ENCODE data around the gene RNF2. TPM values are rescaled to one million over a fixed set of nuclear protein-coding genes. Genes with fewer than 3 reads are reported as not detected.

RNF2 gene
- total and polyA plus RNA-seq, 3 donors from 2014 or later: 38.6 to 46.0 (median 38.9) TPM

DNA sequence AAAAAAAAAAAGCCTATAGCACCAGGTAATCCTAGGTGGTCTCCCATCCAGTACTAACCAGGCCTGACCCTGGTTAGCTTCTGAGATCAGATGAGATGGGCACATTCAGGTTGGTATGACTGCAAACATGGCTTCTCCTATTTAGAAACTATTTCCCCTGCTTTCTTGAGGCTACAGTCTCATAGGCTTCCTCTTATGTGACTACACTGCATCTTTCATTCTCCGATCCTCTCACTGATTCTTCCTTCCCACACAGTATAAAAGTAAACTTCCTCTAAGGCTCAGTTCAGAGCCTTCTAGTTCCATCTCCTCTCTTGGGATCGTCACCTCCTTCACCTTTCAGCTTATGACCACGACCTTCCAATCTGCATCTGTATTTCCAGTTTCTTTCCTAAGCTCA lies 30.4 kb upstream of the RNF2 start:
- TF ChIP-seq, protein P1, sequence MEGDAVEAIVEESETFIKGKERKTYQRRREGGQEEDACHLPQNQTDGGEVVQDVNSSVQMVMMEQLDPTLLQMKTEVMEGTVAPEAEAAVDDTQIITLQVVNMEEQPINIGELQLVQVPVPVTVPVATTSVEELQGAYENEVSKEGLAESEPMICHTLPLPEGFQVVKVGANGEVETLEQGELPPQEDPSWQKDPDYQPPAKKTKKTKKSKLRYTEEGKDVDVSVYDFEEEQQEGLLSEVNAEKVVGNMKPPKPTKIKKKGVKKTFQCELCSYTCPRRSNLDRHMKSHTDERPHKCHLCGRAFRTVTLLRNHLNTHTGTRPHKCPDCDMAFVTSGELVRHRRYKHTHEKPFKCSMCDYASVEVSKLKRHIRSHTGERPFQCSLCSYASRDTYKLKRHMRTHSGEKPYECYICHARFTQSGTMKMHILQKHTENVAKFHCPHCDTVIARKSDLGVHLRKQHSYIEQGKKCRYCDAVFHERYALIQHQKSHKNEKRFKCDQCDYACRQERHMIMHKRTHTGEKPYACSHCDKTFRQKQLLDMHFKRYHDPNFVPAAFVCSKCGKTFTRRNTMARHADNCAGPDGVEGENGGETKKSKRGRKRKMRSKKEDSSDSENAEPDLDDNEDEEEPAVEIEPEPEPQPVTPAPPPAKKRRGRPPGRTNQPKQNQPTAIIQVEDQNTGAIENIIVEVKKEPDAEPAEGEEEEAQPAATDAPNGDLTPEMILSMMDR (IDR thresholded peaks at IDR 0.05): no peak
- no peak for TF ChIP-seq POLR2A (IDR thresholded peaks at IDR 0.05)
- Histone ChIP-seq H3K4me3 (no peak overlapping the region), H3K27ac (no peak overlapping the region), H3K36me3 (ENCODE audit: low read depth, missing control alignments) (no peaks in the 10 kb centered on the region), H3K4me1 (no peaks in the 10 kb centered on the region), H3K9me3 (no peaks in the 10 kb centered on the region), H3K27me3 (no peaks in the 10 kb centered on the region)
- 76 to 78% methylated on average over 3 of the region's 3 CpGs for WGBS, 2 donors
- DNase-seq: no peak
- intact Hi-C loops (cut with DNase I; ENCODE audit: low total_unique reads): no loop called here

DNA sequence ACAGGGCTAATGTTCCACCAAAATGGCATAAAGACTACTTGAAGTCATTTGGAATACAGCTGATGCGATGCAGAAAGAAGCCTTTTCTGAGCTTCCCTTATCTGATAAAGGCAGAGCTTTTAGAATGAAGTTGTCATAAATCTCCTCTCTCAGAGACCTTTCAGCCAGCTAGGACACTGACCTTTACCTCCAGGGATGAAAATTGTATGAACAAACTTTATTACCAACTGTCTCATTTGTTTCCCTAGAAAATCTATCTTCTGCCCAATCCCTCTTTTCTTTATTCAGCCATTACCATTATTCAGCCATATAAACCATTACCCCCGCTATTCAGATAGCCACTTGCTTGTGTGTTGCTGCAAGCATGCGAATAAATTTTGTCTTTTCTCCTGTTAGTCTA lies 29.7 kb upstream of the RNF2 start:
- TF ChIP-seq POLR2A (IDR thresholded peaks at IDR 0.05): no peak
- TF ChIP-seq, protein P1 (IDR thresholded peaks at IDR 0.05): no peak
- no peak for DNase-seq
- intact Hi-C loops (cut with DNase I; ENCODE audit: low total_unique reads): no loop called here
- no peak overlapping the region for H3K27ac ChIP-seq
- no peaks in the 10 kb centered on the region for H3K4me1 ChIP-seq
- H3K27me3 ChIP-seq: no peaks in the 10 kb centered on the region
- no peaks in the 10 kb centered on the region for H3K9me3 ChIP-seq
- no peaks in the 10 kb centered on the region for H3K36me3 ChIP-seq (ENCODE audit: low read depth, missing control alignments)
- WGBS, 2 donors: 84 to 90% methylated on average over 3 of the region's 3 CpGs
- H3K4me3 ChIP-seq: no peak overlapping the region

DNA sequence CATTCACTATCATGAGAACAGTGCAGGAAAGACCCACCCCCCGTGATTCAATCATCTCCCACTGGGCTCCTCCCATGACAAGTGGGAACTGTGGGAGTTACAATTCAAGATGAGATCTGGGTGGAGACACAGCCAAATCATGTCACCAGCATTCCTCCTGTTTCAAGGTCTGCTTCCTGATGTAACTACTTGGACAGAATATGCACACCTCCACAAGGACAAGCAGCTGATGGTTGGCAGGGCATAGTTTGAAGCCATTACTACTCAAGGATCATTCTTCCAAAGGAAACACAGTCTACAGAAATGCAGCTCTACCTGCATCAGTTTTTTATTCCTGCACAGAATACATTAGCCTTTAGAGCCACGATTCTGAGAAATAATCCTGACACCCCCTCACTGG lies 28.5 kb upstream of the RNF2 start:
- no peak overlapping the region for H3K4me3 ChIP-seq
- no peak for DNase-seq
- no peaks in the 10 kb centered on the region for H3K4me1 ChIP-seq
- H3K27me3 ChIP-seq: no peaks in the 10 kb centered on the region
- no peaks in the 10 kb centered on the region for H3K36me3 ChIP-seq (ENCODE audit: low read depth, missing control alignments)
- H3K9me3 ChIP-seq: no peaks in the 10 kb centered on the region
- TF ChIP-seq POLR2A (IDR thresholded peaks at IDR 0.05): no peak
- TF ChIP-seq, protein P1 (IDR thresholded peaks at IDR 0.05): no peak
- intact Hi-C loops (cut with DNase I; ENCODE audit: low total_unique reads): no loop called here
- 71 to 79% methylated on average over 2 of the region's 2 CpGs for WGBS, 2 donors
- no peak overlapping the region for H3K27ac ChIP-seq

DNA sequence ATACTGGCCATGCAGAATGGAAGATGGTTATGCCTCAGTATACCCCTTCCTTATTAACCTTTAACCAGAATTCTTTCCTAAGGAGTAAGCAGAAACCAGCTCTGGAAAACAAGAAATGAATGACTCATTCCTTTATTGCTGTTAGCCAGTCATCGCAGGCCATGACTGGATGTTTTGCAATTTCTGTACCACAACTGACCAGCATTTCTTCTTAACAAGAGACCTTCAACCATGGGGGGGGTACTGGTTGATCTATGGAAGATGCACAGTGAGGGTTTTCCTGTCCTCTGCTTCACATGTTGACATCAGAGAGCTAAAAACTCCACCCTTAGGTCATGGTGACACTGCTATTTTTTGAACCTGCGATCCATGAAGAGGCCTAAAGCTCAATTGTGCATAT lies 28.0 kb upstream of the RNF2 start:
- no peaks in the 10 kb centered on the region for H3K9me3 ChIP-seq
- no peak overlapping the region for H3K4me3 ChIP-seq
- no peaks in the 10 kb centered on the region for H3K4me1 ChIP-seq
- no peak for TF ChIP-seq POLR2A (IDR thresholded peaks at IDR 0.05)
- TF ChIP-seq, protein P1 (IDR thresholded peaks at IDR 0.05): no peak
- H3K27ac ChIP-seq: no peak overlapping the region
- H3K36me3 ChIP-seq (ENCODE audit: low read depth, missing control alignments): no peaks in the 10 kb centered on the region
- WGBS, 2 donors: 93 to 100% methylated on average over 2 of the region's 2 CpGs
- intact Hi-C loops (cut with DNase I; ENCODE audit: low total_unique reads): no loop called here
- DNase-seq: no peak
- no peaks in the 10 kb centered on the region for H3K27me3 ChIP-seq

DNA sequence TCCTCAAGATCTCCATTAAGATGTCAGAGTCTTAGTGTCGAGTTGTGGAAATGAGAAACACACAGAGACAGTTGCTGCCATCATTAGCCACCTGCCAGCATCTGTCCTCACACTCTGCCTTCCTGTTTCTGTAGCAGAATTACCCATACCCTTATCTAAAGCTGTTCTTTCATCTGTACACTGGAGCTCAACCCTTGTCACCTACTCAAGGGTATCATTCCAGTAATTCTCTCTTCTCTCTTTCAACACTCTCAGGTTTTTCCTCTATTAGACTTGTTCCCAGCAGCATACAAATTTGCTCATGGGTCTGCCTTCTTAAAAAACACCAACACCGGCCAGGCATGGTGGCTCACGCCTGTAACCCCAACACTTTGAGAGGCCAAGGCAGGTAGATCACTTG lies 27.4 kb upstream of the RNF2 start:
- Histone ChIP-seq H3K9me3 (no peaks in the 10 kb centered on the region), H3K4me3 (no peak overlapping the region), H3K4me1 (no peaks in the 10 kb centered on the region), H3K27me3 (no peaks in the 10 kb centered on the region), H3K27ac (no peak overlapping the region), H3K36me3 (ENCODE audit: low read depth, missing control alignments) (no peaks in the 10 kb centered on the region)
- intact Hi-C loops (cut with DNase I; ENCODE audit: low total_unique reads): no loop called here
- TF ChIP-seq, protein P1 (IDR thresholded peaks at IDR 0.05): no peak
- TF ChIP-seq POLR2A (IDR thresholded peaks at IDR 0.05): no peak
- DNase-seq: no peak
- 89 to 91% methylated on average over 3 of the region's 3 CpGs for WGBS, 2 donors
